Midbrain (tissue), 1 donor: Measurements from ENCODE around the gene LRRC46.

Source experiments
- DNase-seq: peaks from one replicate; lab custom pipeline; 2025; lab: John Stamatoyannopoulos, UW

Gene LRRC46

GRCh38 chr17:47831003-47831933, at the start of gene LRRC46, which contains the start of gene MRPL10:
TSS of gene LRRC46 (plus strand) at chr17:47831670. CDS start at chr17:47831990, 320 bp downstream.
TSS of gene MRPL10 (minus strand) at chr17:47831541. CDS start at chr17:47831511, 30 bp downstream.
- DNase-seq, result peak; percentile 94

- DNase-seq, result no peak
Observed at GRCh38 chr17:47785538-47786123, 45.8 kb upstream of the LRRC46 start.

GRCh38 chr17:47789611-47790561, 41.6 kb upstream of the LRRC46 start:
- DNase-seq, result peak; percentile 35

GRCh38 chr17:47791025-47791424, 40.4 kb upstream of the LRRC46 start:
- DNase-seq, result no peak

- DNase-seq, result no peak
Observed at GRCh38 chr17:47792457-47792856, 39.0 kb upstream of the LRRC46 start.

GRCh38 chr17:47792979-47793378, 38.5 kb upstream of the LRRC46 start:
- no peak for DNase-seq

- no peak for DNase-seq
Observed at GRCh38 chr17:47797797-47798196, 33.7 kb upstream of the LRRC46 start.

GRCh38 chr17:47800686-47801085, 30.8 kb upstream of the LRRC46 start:
- no peak for DNase-seq

- no peak for DNase-seq
Observed at GRCh38 chr17:47801176-47801765, 30.2 kb upstream of the LRRC46 start.

GRCh38 chr17:47801906-47802305, 29.6 kb upstream of the LRRC46 start:
- DNase-seq, result no peak

GRCh38 chr17:47802341-47803022, 29.0 kb upstream of the LRRC46 start:
- DNase-seq, result peak; percentile 2

- no peak for DNase-seq
Observed at GRCh38 chr17:47803201-47803600, 28.3 kb upstream of the LRRC46 start.

GRCh38 chr17:47803751-47804150, 27.7 kb upstream of the LRRC46 start:
- DNase-seq, result no peak

- DNase-seq, result no peak
Observed at GRCh38 chr17:47804461-47804860, 27.0 kb upstream of the LRRC46 start.

- DNase-seq, result no peak
Observed at GRCh38 chr17:47806026-47806912, 25.2 kb upstream of the LRRC46 start.

- no peak for DNase-seq
Observed at GRCh38 chr17:47806913-47807255, 24.6 kb upstream of the LRRC46 start.

GRCh38 chr17:47807421-47807820, 24.0 kb upstream of the LRRC46 start:
- DNase-seq, result no peak

- DNase-seq, result no peak
Observed at GRCh38 chr17:47808036-47808829, 23.2 kb upstream of the LRRC46 start.

- DNase-seq, result no peak
Observed at GRCh38 chr17:47808830-47809480, 22.5 kb upstream of the LRRC46 start.
